GM18868 (cell line): ENCODE measurements around the gene SOX6.

ENCODE experiments used
- ATAC-seq: cut with Tn5 transposase; IDR thresholded peaks from one replicate; pipeline ENCODE4 v1.9.1; 2021; ENCODE audit warnings: mild to moderate bottlenecking, moderate library complexity; ENCODE audit not compliant: unreplicated experiment

The SOX6 gene

GRCh38 chr11:15970506-15971214 lies 385.7 kb downstream of the SOX6 start:
- ATAC-seq, result no peak

GRCh38 chr11:15969701-15970329 lies 386.5 kb downstream of the SOX6 start:
- ATAC-seq, result peak; percentile 45

GRCh38 chr11:15969281-15969680 lies 387.1 kb downstream of the SOX6 start:
- peak; percentile 77 for ATAC-seq

DNA sequence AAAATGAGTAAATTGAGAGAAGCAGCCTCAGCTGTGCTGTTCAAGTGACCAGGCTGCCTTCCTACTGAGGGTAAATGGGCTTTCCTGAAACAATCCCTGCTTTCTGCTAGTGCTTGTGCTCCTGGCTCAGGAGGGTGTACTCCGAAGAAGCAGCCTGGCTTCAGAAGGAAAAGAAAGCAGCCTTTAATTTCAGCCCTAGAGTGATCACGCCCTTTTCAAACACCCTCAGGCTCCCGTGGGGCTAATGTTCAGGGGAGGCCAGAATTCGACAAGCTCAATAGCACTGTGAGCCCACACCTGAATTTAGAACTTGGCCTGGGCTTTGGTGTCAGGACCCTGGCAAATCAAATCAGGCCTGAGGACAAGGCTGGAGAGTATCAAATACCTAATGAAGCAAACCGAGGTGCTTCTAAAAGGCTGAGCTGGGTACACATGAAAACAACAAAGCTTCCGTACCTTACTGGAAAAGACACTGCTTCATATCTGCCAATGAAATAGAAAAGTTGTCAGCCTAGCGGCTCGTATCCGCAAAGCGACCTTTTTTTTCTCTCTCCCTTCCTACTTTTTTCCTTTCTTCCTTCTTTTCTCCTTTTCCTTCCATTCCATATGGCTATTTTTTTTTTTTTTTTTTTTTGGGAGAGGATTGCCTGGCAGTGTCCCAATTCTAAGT lies 387.8 kb downstream of the SOX6 start:
- no peak for ATAC-seq

DNA sequence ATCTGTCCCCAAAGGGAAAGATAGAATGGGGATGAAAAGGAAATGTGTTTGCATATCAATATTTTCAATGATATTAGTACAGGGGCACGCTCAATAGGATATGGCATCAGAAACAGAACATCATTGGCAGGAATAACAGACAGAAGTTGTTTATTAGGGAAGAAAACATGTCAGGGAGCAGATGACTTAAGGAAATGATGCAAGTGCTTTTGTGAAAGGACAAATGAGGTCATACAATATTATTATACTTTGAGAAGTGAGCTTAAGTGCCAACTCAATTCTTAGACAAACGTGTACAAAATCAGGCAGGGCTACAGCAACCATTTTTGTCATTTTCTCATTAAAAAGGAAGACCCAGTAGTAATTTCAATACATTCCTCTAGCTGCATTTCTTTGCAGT lies 388.4 kb downstream of the SOX6 start:
- ATAC-seq, result no peak

DNA sequence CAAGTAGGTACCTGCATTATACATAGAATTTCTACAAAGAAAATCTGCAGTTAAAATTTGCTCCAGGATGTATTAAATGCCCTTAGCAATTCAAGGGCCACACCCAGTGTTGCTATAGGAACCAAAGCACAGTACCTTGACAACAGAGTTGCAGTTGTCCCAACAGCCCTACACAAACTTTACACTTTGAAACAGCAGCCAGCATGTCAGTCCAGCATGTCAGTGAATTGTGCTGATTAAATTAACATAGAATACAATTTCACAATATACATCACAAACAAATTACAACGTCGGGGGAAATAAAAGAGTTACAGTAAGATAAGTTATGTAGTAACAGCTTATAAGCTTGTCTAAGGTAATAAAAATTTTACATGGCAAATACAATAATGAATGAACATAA lies 389.2 kb downstream of the SOX6 start:
- ATAC-seq, result no peak

DNA sequence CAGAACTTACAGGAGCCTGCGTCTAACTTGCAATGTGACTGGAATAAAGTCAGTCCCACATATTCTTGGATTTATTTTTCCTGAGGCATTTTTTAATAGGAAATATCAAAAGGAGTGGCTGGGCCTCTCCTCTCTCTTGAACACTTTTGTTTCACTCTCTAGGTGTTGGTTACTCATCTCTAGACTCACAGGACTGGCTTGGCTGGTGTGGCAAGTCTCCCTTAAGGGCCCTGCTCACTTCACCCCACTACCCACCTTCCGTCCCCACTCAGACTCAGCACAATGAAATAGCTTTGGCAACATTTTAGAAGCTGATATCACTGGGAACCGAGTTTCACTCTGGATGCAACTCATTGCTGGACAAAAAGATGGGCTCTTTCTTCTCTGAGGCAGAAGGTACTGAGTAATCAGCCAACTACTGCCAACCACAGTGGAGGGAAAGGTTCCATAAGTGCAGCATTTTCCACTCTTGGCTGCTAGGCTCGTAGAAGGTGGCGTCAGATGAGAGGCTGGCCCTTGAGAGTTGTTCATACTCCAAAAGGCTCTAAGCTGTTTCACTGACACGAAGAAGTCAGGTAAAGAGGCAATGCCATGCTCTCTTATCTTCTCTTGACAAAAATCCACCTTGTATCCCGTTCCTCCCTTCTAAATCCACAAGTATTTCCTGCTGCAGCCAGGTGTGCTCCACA lies 390.6 kb downstream of the SOX6 start:
- ATAC-seq, result peak; percentile 28

- ATAC-seq, result no peak
Measured at GRCh38 chr11:15963266-15963665, 393.1 kb downstream of the SOX6 start.

DNA sequence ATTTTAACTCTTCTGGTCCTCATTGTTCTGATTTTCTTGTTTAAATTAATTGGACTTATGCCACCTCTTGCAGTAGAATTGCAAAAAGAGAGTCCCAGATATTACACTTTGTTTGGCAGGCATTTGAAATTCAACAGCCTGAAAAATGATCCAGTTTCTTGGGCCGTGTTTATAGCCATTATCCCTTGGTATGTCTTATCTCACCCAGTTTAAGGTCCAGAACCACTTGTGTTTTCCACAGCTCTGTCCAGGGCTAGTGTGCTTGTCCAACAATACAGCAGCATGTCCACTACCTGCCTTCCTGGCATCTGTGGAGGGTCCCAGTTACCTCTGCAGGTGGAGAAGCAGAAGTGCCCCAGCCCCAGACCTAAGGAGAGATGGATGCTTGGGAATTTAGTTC lies 397.4 kb downstream of the SOX6 start:
- no peak for ATAC-seq

DNA sequence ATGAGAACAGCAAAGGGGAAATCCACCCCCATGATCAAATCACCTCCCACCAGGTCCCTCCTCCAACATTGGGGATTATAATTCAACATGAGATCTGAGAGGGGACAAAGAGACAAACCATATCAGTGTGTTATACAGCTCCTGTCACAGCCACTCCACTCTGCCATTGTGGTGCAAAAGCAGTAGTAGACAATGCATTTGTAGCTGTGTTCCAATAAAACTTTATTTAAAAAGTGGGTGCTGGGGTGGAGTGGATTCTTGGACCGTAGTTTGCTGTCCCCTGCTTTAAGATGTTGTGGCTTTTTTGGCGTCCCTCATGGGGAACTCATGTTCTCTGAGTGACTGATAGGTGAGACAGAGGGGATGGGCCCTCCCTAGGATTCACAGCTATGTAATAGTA lies 399.1 kb downstream of the SOX6 start:
- no peak for ATAC-seq

DNA sequence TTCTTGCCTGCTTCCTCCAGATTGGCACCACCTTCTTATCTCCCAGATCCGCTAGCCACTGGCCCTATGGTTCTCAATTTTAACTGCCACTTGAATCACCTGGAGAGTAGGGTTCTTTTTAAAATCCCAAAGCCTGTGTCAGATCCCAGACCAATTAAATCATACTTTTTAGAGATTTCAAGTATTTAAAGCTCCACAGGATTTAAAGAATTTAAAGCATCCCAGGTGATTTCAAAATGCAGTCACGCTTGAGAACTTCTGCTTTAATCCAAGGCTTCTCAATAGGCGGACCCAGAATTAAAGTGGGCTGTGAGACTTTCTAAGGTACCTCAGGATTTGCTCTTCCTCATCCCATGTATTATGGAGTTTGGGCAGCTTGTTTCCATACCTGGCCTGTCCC lies 400.0 kb downstream of the SOX6 start:
- no peak for ATAC-seq

DNA sequence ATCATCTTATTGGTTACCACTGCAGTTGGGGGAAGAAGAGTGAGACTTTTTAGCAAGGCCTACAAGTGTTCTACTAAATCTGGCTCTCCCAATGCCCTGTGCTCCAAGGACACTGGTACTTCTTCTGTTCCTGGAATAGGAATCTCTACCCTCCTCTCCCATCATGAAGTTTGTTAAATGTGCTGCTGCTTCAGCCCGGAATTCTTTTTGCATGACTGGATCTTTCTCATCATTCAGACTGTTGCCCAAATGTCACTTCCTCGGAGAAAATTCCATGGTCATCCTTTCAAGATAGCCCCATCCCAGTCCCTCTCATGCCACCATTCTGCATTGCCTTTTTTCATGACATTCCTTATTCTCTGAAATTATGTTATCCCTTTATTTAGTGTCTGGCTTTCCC lies 400.8 kb downstream of the SOX6 start:
- ATAC-seq, result no peak

DNA sequence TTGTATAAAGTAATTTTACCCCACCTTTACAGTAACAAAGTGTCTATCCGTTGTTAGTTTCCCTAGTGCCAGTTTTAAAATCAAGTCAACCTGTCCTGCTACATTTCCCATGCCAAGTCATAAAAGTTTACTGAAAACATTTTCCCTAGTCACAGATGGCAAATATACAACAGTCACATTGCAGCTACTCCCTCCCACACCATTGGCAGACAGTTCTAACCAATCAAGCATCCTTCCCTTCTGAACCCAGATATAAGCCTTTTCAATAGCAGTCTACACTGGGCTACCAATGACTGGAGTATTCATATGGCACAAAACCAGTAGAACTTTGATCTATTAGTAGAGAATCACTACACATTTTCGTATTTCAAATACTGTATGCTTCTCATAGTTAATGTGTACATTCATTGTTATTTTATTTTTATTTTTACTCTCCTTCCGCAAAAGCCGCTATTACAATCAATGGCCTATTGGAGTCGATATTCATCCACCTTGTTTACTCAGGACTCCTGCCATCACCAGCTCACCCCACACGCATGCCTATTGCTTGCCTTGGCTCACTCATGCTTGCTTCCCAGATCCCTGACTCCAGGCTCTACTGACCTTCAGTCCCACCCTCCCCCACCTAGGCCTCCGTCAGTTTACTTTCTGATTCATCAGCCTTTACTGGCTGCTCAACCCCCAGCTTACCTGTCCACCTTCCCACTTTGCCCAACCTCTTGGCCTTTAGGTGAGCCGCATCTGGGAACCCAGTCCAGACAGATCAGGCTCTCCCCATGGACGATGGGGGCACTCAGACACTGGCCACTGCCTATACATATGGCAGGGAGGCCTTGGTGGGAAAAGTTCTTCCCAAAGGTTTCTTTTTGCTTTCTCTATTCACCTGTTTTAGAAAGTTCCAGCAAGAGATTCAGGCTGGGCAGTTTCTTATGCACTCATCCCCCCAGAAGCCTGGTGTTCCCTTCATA lies 408.4 kb downstream of the SOX6 start:
- no peak for ATAC-seq

DNA sequence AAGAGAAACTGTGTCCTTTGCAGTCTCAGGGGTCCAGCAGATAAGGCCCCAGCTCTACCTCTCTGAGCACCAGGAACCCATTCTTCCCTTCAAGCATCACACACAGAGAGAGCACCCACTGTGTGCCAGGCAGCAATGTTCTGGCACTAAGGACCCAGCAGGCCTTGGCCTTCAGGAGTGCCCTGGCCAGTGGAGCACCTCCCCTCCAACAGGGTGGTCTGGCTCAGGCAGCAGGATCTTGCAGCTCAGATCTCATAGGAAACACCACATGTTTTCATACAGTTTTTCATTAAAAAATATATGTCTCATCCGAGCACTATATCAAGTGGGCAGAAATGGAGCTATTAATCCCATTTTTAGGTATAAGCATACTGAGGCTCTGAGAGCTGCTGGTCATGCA lies 410.6 kb downstream of the SOX6 start:
- ATAC-seq, result no peak

DNA sequence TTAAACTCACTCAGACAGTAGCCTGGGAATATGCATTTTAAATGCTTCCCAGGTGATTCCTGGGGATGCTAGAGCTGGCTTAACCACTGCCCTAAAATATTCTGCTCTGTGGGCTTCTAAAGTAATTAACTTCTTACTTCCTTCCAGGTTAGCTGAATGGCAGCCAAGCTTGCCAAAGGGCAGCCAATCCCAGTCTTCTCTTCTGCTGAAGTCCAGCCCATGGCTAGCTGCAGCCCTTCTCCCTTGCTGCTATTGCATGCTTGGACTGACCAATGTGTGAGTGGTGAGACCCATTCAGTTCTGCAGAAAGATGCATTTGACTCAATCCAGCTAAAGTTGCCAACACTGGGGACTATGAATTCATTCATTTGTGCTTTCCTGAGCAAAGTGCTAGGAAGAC lies 411.9 kb downstream of the SOX6 start:
- ATAC-seq, result no peak

GRCh38 chr11:15943418-15944197 lies 412.7 kb downstream of the SOX6 start:
- ATAC-seq, result no peak

GRCh38 chr11:15942936-15943335 lies 413.4 kb downstream of the SOX6 start:
- no peak for ATAC-seq

GRCh38 chr11:15942126-15942525 lies 414.2 kb downstream of the SOX6 start:
- no peak for ATAC-seq

- peak; percentile 69 for ATAC-seq
Measured at GRCh38 chr11:15941206-15941770, 415.1 kb downstream of the SOX6 start.
